ENCODE data around the gene SPDYE2. TPM values are rescaled to one million over a fixed set of nuclear protein-coding genes. Genes with fewer than 3 reads are reported as not detected.
"Not testable (repeated sequence)": the region's sequence is repeated elsewhere in the genome, so short reads cannot be mapped to it uniquely, and the experiment has no call there.

The SPDYE2 gene
- total RNA-seq, 2 donors from 2014 or later = not detected

GRCh38 chr7:102546353-102546752, 4.7 kb upstream of the SPDYE2 start:
- H3K27ac ChIP-seq; DNase-seq; intact Hi-C loops (cut with DNase I); H3K36me3 ChIP-seq; H3K9me3 ChIP-seq; H3K9ac ChIP-seq (ENCODE audit: low read depth in 2 of 2, low read length in 2 of 2); H3K4me1 ChIP-seq; H3K4me3 ChIP-seq; H3K27me3 ChIP-seq: not testable (repeated sequence)

- H3K36me3 ChIP-seq; H3K27me3 ChIP-seq; H3K4me1 ChIP-seq; intact Hi-C loops (cut with DNase I); H3K9ac ChIP-seq (ENCODE audit: low read depth in 2 of 2, low read length in 2 of 2); H3K4me3 ChIP-seq; H3K9me3 ChIP-seq; DNase-seq; H3K27ac ChIP-seq: not testable (repeated sequence)
Measured at GRCh38 chr7:102568620-102569019, 17.6 kb downstream of the SPDYE2 start.

- peak within 1 kb of the TSS in 1 of 2 donors; percentile 81 for H3K9ac ChIP-seq (ENCODE audit: low read depth in 2 of 2, low read length in 2 of 2)
- intact Hi-C loops (cut with DNase I) = not testable (repeated sequence)
Measured at GRCh38 chr7:102572261-102573239, 21.5 kb downstream of the SPDYE2 start, which contains the start of gene POLR2J3. Gene POLR2J3 (minus strand): TSS chr7:102572583. CDS start chr7:102572521, 62 bp downstream.

DNA sequence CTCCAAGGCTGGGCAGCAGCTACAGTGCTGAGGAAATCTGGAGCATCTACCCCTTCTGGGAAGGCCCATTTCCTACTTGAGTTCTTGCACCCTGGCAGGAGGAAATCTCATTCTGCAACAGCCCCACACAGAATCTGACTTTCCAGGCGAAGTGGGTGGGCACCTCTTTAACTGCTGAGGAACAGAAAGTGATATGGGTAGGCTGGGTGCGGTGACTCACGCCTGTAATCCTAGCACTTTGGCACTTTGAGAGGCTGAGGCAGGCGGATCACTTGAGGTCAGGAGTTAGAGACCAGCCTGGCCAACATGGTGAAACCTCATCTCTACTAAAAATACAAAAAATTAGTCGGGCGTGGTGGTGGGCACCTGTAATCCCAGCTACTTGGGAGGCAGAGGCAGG, 23.6 kb downstream of the SPDYE2 start:
- intact Hi-C loops (cut with DNase I) = not testable (repeated sequence)

More at GRCh38 chr7:102572261-102573239, 21.5 kb downstream of the SPDYE2 start, which contains the start of gene POLR2J3:
- not testable (repeated sequence) for H3K4me1 ChIP-seq, H3K27me3 ChIP-seq, H3K36me3 ChIP-seq, H3K9me3 ChIP-seq
- Histone ChIP-seq H3K4me3 (peak within 1 kb of the TSS; percentile 81), H3K27ac (peak within 1 kb of the TSS; percentile 67)
- DNase-seq = peak; percentile 98
- TF ChIP-seq, protein P1, sequence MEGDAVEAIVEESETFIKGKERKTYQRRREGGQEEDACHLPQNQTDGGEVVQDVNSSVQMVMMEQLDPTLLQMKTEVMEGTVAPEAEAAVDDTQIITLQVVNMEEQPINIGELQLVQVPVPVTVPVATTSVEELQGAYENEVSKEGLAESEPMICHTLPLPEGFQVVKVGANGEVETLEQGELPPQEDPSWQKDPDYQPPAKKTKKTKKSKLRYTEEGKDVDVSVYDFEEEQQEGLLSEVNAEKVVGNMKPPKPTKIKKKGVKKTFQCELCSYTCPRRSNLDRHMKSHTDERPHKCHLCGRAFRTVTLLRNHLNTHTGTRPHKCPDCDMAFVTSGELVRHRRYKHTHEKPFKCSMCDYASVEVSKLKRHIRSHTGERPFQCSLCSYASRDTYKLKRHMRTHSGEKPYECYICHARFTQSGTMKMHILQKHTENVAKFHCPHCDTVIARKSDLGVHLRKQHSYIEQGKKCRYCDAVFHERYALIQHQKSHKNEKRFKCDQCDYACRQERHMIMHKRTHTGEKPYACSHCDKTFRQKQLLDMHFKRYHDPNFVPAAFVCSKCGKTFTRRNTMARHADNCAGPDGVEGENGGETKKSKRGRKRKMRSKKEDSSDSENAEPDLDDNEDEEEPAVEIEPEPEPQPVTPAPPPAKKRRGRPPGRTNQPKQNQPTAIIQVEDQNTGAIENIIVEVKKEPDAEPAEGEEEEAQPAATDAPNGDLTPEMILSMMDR (IDR thresholded peaks at IDR 0.05) = peak; percentile 57

DNA sequence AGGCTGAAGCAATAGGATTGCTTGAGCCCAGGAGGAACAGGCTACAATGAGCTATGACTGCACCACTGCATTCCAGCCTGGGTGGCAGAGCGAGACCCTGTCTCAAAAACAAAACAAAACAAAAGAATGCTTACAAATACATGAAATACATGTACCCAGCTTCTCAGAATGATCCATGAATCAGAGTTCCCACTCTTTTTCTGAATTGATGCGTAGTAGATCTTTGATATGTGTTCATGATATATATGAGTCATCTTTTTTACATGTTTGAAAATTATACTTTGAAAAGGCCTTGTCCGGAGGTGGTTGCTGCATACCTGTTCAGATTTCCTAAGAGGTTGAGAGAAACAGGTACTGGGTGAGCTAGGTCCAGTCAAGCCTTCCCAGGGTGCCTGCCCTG, 25.3 kb downstream of the SPDYE2 start:
- H3K9me3 ChIP-seq; H3K27me3 ChIP-seq; H3K4me1 ChIP-seq; H3K36me3 ChIP-seq; H3K4me3 ChIP-seq; H3K27ac ChIP-seq; intact Hi-C loops (cut with DNase I); H3K9ac ChIP-seq (ENCODE audit: low read depth in 2 of 2, low read length in 2 of 2); DNase-seq: not testable (repeated sequence)

More for the DNA sequence above, 23.6 kb downstream of the SPDYE2 start:
- not testable (repeated sequence) for H3K9me3 ChIP-seq; H3K36me3 ChIP-seq; DNase-seq; H3K4me3 ChIP-seq; H3K9ac ChIP-seq (ENCODE audit: low read depth in 2 of 2, low read length in 2 of 2); H3K27ac ChIP-seq; H3K4me1 ChIP-seq; H3K27me3 ChIP-seq

DNA sequence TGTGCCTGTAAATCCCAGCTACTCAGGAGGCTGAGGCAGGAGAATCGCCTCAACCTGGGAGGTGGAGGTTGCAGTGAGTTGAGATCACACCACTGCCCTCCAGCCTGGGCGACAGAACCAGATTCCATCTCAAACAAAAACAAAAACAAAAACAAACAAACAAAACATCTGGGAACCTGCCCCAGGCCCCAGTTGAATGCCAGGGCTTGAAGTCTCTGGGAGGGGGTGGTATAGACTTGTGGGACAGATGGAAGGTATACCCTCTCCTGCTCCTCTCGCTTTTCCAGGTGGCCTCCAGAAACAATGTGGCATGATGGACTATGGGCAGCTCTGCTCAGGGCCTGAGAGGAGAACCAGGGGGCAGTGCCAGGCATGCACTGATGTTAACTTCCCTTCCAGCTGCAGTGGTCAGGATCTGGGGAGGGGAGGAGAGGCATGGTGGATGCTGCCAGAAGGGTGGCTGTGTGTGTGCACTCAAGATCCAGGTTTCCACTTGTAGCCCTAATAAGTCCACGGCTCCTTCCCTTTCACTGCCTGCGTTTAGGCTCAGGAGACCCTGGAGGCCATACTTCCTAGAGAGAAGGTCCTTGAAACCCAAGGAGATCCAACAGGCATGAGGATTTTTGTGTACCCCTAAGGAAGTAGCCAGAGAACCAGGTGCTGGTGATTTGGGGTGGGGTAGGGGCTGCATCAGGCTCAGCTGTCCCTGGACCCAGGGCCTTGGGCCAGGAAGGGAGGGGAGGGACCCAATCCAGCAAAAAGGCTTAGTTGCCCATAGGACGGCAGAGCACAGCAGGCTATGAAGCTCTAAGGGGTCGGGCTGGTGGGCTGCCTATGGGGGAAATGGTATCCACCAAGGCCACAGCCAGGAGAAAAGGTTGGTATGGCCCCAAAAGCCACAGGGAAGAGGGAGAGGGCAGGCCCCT, 26.6 kb downstream of the SPDYE2 start:
- intact Hi-C loops (cut with DNase I) = not testable (repeated sequence)

DNA sequence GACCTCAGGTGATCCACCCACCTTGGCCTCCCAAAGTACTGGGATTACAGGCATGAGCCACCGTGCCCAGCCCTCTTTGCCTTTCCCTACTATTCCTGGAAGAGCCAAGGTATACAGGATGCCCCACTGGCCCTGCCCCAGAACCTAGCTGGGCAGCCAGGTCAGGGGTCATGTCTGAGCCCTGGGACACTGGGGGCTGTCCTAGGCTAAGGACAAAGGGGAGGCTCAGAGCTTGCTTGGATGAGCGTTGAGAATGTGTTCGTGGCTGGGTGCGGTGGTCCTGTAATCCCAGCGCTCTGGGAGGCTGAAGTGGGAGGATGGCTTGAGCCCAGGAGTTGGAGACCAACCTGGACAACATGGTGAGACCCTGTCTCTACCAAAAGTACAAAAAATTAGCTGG, 27.5 kb downstream of the SPDYE2 start:
- intact Hi-C loops (cut with DNase I); H3K27me3 ChIP-seq; H3K9ac ChIP-seq (ENCODE audit: low read depth in 2 of 2, low read length in 2 of 2); H3K4me1 ChIP-seq; H3K9me3 ChIP-seq; H3K27ac ChIP-seq; H3K4me3 ChIP-seq; H3K36me3 ChIP-seq: not testable (repeated sequence)
- DNase-seq = peak; percentile 17

More for the DNA sequence above, 26.6 kb downstream of the SPDYE2 start:
- not testable (repeated sequence) for H3K9me3 ChIP-seq; H3K4me3 ChIP-seq; H3K27me3 ChIP-seq; H3K36me3 ChIP-seq; H3K27ac ChIP-seq; H3K4me1 ChIP-seq; H3K9ac ChIP-seq (ENCODE audit: low read depth in 2 of 2, low read length in 2 of 2)
- peak; percentile 15 for DNase-seq

DNA sequence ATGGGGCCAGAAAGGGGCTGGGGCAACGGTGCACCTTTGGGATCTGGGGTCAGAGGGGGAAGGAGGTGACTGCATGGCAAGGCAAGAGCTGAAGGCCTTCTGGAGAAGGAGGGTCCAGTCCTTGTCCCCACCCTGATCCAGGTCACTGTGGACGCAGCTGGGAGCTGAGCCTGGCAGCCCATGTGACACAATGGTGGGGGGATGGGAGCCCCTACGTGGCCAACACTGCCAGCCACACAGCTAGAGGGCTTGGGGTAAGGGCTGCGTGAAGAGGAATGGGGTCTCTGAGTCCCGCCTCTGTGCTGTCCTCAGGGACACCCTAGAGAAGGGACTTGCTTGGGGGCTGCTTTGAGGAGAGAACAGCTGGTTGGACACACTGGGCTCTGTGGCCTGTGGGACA, 30.7 kb downstream of the SPDYE2 start:
- H3K4me3 ChIP-seq; H3K9me3 ChIP-seq; H3K36me3 ChIP-seq; H3K9ac ChIP-seq (ENCODE audit: low read depth in 2 of 2, low read length in 2 of 2); DNase-seq; H3K4me1 ChIP-seq; intact Hi-C loops (cut with DNase I); H3K27me3 ChIP-seq; H3K27ac ChIP-seq: not testable (repeated sequence)

DNA sequence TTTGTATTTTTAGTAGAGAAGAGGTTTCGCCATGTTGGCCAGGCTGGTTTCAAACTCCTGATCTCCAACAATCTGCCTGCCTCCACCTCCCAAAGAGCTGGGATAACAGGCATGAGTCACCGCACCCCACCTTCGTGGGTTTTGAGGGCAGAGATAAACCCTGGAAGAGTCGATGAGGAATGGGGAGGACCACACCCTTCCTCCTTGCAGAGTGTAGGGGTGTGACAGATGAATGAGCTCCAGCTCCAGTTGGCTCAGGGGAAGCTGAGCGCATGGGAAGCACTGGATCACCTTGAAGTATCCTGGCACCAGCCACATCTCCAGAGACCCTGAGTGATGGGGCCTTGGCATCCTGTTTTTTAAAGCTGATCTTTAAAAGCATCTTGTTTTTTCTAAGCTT, 32.5 kb downstream of the SPDYE2 start:
- H3K9me3 ChIP-seq; DNase-seq; H3K9ac ChIP-seq (ENCODE audit: low read depth in 2 of 2, low read length in 2 of 2); H3K4me1 ChIP-seq; H3K27ac ChIP-seq; intact Hi-C loops (cut with DNase I); H3K36me3 ChIP-seq; H3K27me3 ChIP-seq; H3K4me3 ChIP-seq: not testable (repeated sequence)

- H3K9me3 ChIP-seq; H3K36me3 ChIP-seq; H3K27me3 ChIP-seq; H3K9ac ChIP-seq (ENCODE audit: low read depth in 2 of 2, low read length in 2 of 2); intact Hi-C loops (cut with DNase I); H3K4me1 ChIP-seq; H3K27ac ChIP-seq; DNase-seq; H3K4me3 ChIP-seq: not testable (repeated sequence)
Measured at GRCh38 chr7:102589857-102590256, 38.8 kb downstream of the SPDYE2 start.

GRCh38 chr7:102592477-102593019, 41.5 kb downstream of the SPDYE2 start:
- H3K9ac ChIP-seq (ENCODE audit: low read depth in 2 of 2, low read length in 2 of 2); H3K9me3 ChIP-seq; H3K4me3 ChIP-seq; H3K36me3 ChIP-seq; intact Hi-C loops (cut with DNase I); H3K27me3 ChIP-seq; H3K27ac ChIP-seq; H3K4me1 ChIP-seq: not testable (repeated sequence)
- DNase-seq = peak; percentile 85
